Mesendoderm (in vitro differentiated cells): ENCODE measurements around the gene RHBDL1.
"Not testable (repeated sequence)": the region's sequence is repeated elsewhere in the genome, so short reads cannot be mapped to it uniquely, and the experiment has no call there.

Experiments used
- DNase-seq: peaks from one replicate; pipeline ENCODE4 v3.0.0; 2013
- H2AK5ac ChIP-seq: 2 replicates; pipeline ENCODE4 v1.6.1; 2013; ENCODE audit warnings: low read length, inconsistent platforms
- H2BK120ac ChIP-seq: 2 replicates; pipeline ENCODE4 v1.6.1; 2013; ENCODE audit warnings: low read depth, mild to moderate bottlenecking, low read length, moderate library complexity, mixed read lengths
- H2BK15ac ChIP-seq: replicated peaks from 2 replicates; pipeline ENCODE4 v1.6.1; 2013; ENCODE audit warnings: low read depth, mild to moderate bottlenecking, moderate library complexity
- H2BK5ac ChIP-seq: 2 replicates; pipeline ENCODE4 v1.6.1; 2013; ENCODE audit warnings: low read length, inconsistent platforms
- H3K18ac ChIP-seq: 2 replicates; pipeline ENCODE4 v1.6.1; 2013; ENCODE audit warnings: mild to moderate bottlenecking, low read length, mixed read lengths
- H3K23ac ChIP-seq: one replicate; pipeline ENCODE4 v1.6.1; 2013; ENCODE audit warnings: low read length
- H3K27ac ChIP-seq: 2 replicates; pipeline ENCODE4 v1.5.1; 2013; ENCODE audit warnings: low read depth, mild to moderate bottlenecking, inconsistent platforms, low read length, moderate library complexity
- H3K27me3 ChIP-seq: 2 replicates; pipeline ENCODE4 v1.6.1; 2013; ENCODE audit warnings: low read length, control low read depth, mild to moderate bottlenecking, inconsistent platforms; ENCODE audit not compliant: insufficient read depth, poor library complexity
- H3K36me3 ChIP-seq: 2 replicates; pipeline ENCODE4 v1.6.1; 2013; ENCODE audit warnings: low read length, inconsistent platforms; ENCODE audit not compliant: control insufficient read depth, insufficient read depth
- H3K4ac ChIP-seq: one replicate; pipeline ENCODE4 v1.6.1; 2013; ENCODE audit warnings: low read depth, mild to moderate bottlenecking, low read length, moderate library complexity
- H3K4me1 ChIP-seq: 2 replicates; pipeline ENCODE4 v1.6.1; 2013; ENCODE audit warnings: low read depth, low read length, inconsistent platforms; ENCODE audit not compliant: control insufficient read depth
- H3K4me2 ChIP-seq: 2 replicates; pipeline ENCODE4 v1.6.1; 2013; ENCODE audit warnings: low read length
- H3K4me3 ChIP-seq: 2 replicates; pipeline ENCODE4 v1.5.1; 2013; ENCODE audit warnings: mild to moderate bottlenecking, low read length
- H3K56ac ChIP-seq: one replicate; pipeline ENCODE4 v1.6.1; 2013; ENCODE audit warnings: low read length
- H3K79me1 ChIP-seq: 2 replicates; pipeline ENCODE4 v1.6.1; 2013; ENCODE audit warnings: low read length, inconsistent platforms
- H3K79me2 ChIP-seq: 2 replicates; pipeline ENCODE4 v1.6.1; 2013; ENCODE audit warnings: mild to moderate bottlenecking, low read length; ENCODE audit not compliant: control insufficient read depth, insufficient read depth
- H3K9ac ChIP-seq: 2 replicates; pipeline ENCODE4 v1.6.1; 2013; ENCODE audit warnings: low read length, inconsistent platforms
- H4K5ac ChIP-seq: one replicate; pipeline ENCODE4 v1.6.1; 2013; ENCODE audit warnings: low read length
- H4K8ac ChIP-seq: one replicate; pipeline ENCODE4 v1.6.1; 2013; ENCODE audit warnings: low read depth, mild to moderate bottlenecking, control low read depth, low read length, moderate library complexity
- WGBS: extraction: QIAGEN DNeasy Blood & Tissue Kit; methylation state at CpG from one replicate; pipeline ENCODE4 v1.1.7; 2013; ENCODE audit warnings: low lambda C conversion rate, missing lambda C conversion rate; ENCODE audit not compliant: insufficient coverage; ENCODE audit errors: extremely low coverage; 5-methylcytosine and 5-hydroxymethylcytosine counted together

The RHBDL1 gene

GRCh38 chr16:711548-712320, 36.3 kb downstream of the RHBDL1 start:
- Histone ChIP-seq H3K79me1 (no peaks in the 10 kb centered on the region), H3K36me3 (no peaks in the 10 kb centered on the region), H3K4me3 (no peak overlapping the region), H3K18ac (no peak overlapping the region), H3K27ac (no peak overlapping the region), H3K79me2 (no peaks in the 10 kb centered on the region), H2BK120ac (no peak overlapping the region), H2BK5ac (no peak overlapping the region), H2BK15ac (no peak overlapping the region), H3K23ac (no peak overlapping the region), H4K8ac (no peak overlapping the region), H3K4ac (no peak overlapping the region), H3K4me1 (no peaks in the 10 kb centered on the region), H4K5ac (no peak overlapping the region), H3K4me2 (no peak overlapping the region), H3K9ac (no peak overlapping the region), H2AK5ac (no peak overlapping the region), H3K27me3 (peaks cover 12% of the 10 kb centered on the region), H3K56ac (no peak overlapping the region)
- DNase-seq = peak; percentile 75
- no CpG with 5 or more reads among the region's 25 CpGs for WGBS

GRCh38 chr16:712740-713250, 37.3 kb downstream of the RHBDL1 start:
- WGBS = no CpG with 5 or more reads among the region's 13 CpGs

GRCh38 chr16:714079-714478, 38.6 kb downstream of the RHBDL1 start:
- H3K56ac ChIP-seq = no peak overlapping the region
- no peak overlapping the region for H3K18ac ChIP-seq
- no peaks in the 10 kb centered on the region for H3K36me3 ChIP-seq
- H3K9ac ChIP-seq = no peak overlapping the region
- H2BK120ac ChIP-seq = no peak overlapping the region
- H3K4ac ChIP-seq = no peak overlapping the region
- peaks cover 7% of the 10 kb centered on the region for H3K27me3 ChIP-seq
- no peak for DNase-seq
- no peaks in the 10 kb centered on the region for H3K79me1 ChIP-seq
- H2BK15ac ChIP-seq = no peak overlapping the region
- no peak overlapping the region for H3K4me2 ChIP-seq
- H3K4me1 ChIP-seq = no peaks in the 10 kb centered on the region
- no peak overlapping the region for H3K4me3 ChIP-seq
- no peak overlapping the region for H2BK5ac ChIP-seq
- no peaks in the 10 kb centered on the region for H3K79me2 ChIP-seq
- H2AK5ac ChIP-seq = no peak overlapping the region
- no peak overlapping the region for H3K23ac ChIP-seq
- no peak overlapping the region for H3K27ac ChIP-seq
- no peak overlapping the region for H4K8ac ChIP-seq
- no CpG with 5 or more reads among the region's 11 CpGs for WGBS
- H4K5ac ChIP-seq = no peak overlapping the region

More at GRCh38 chr16:712740-713250, 37.3 kb downstream of the RHBDL1 start:
- H3K27ac ChIP-seq, H3K79me2 ChIP-seq, H3K4me1 ChIP-seq, H4K5ac ChIP-seq, H3K4me2 ChIP-seq, H2BK120ac ChIP-seq, H3K4me3 ChIP-seq, H4K8ac ChIP-seq, H3K36me3 ChIP-seq, H3K23ac ChIP-seq, H3K9ac ChIP-seq, H3K79me1 ChIP-seq, H2BK15ac ChIP-seq, H2BK5ac ChIP-seq, H3K56ac ChIP-seq, H3K27me3 ChIP-seq, H3K18ac ChIP-seq, H3K4ac ChIP-seq, H2AK5ac ChIP-seq: not testable (repeated sequence)
- DNase-seq = peak; percentile 97

GRCh38 chr16:714558-715476, 39.3 kb downstream of the RHBDL1 start, which contains the start of gene METRN:
TSS of gene METRN (plus strand) at chr16:715118. CDS start at chr16:715290, 172 bp downstream.
- no peaks in the 10 kb centered on the region for H3K36me3 ChIP-seq
- no peak within 1 kb of the TSS for H3K23ac ChIP-seq
- no peak within 1 kb of the TSS for H3K4me3 ChIP-seq
- peak within 1 kb of the TSS; percentile 47 for H3K9ac ChIP-seq
- no peak within 1 kb of the TSS for H2BK15ac ChIP-seq
- H3K79me1 ChIP-seq = no peaks in the 10 kb centered on the region
- no peaks in the 10 kb centered on the region for H3K4me1 ChIP-seq
- peak within 1 kb of the TSS; percentile 58 for H3K56ac ChIP-seq
- no peak within 1 kb of the TSS for H4K8ac ChIP-seq
- WGBS = no CpG with 5 or more reads among the region's 108 CpGs
- H3K4ac ChIP-seq = no peak within 1 kb of the TSS
- H2AK5ac ChIP-seq = no peak within 1 kb of the TSS
- H2BK120ac ChIP-seq = no peak within 1 kb of the TSS
- no peak within 1 kb of the TSS for H3K18ac ChIP-seq
- H2BK5ac ChIP-seq = no peak within 1 kb of the TSS
- H3K4me2 ChIP-seq = peak within 1 kb of the TSS; percentile 58
- H3K79me2 ChIP-seq = no peaks in the 10 kb centered on the region
- H4K5ac ChIP-seq = no peak within 1 kb of the TSS
- peaks cover 7% of the 10 kb centered on the region for H3K27me3 ChIP-seq
- peak; percentile 83 for DNase-seq
- no peak within 1 kb of the TSS for H3K27ac ChIP-seq

- no peak overlapping the region for H3K4me3 ChIP-seq
- H3K23ac ChIP-seq = no peak overlapping the region
- peak overlapping the region; percentile 58 for H3K4me2 ChIP-seq
- H2BK120ac ChIP-seq = no peak overlapping the region
- peaks cover 4% of the 10 kb centered on the region for H3K4me1 ChIP-seq
- no peaks in the 10 kb centered on the region for H3K36me3 ChIP-seq
- H3K79me1 ChIP-seq = no peaks in the 10 kb centered on the region
- H4K5ac ChIP-seq = no peak overlapping the region
- H2AK5ac ChIP-seq = no peak overlapping the region
- peaks cover 7% of the 10 kb centered on the region for H3K27me3 ChIP-seq
- no peak overlapping the region for H3K27ac ChIP-seq
- peak overlapping the region; percentile 58 for H3K56ac ChIP-seq
- H2BK5ac ChIP-seq = no peak overlapping the region
- no peak overlapping the region for H3K4ac ChIP-seq
- H3K79me2 ChIP-seq = no peaks in the 10 kb centered on the region
- peak; percentile 30 for DNase-seq
- no CpG with 5 or more reads among the region's 74 CpGs for WGBS
- no peak overlapping the region for H4K8ac ChIP-seq
- peak overlapping the region; percentile 47 for H3K9ac ChIP-seq
- no peak overlapping the region for H2BK15ac ChIP-seq
- no peak overlapping the region for H3K18ac ChIP-seq
Measured at GRCh38 chr16:715477-716199, 40.2 kb downstream of the RHBDL1 start.
